Thoracic aorta (tissue), 2 donors: Measurements from ENCODE around the gene PPP1R13B. TPM values are rescaled to one million over a fixed set of nuclear protein-coding genes. Genes with fewer than 3 reads are reported as not detected.

ENCODE experiments used
- ATAC-seq: fragments of 150-250 bp; one replicate; pipeline ENCODE4 v1.8.0; 2017; ENCODE audit warnings: low read depth; ENCODE audit not compliant: insufficient number of reproducible peaks, low FRiP score
- DNase-seq: peaks from one replicate; pipeline ENCODE4 v3.0.0-alpha.2; 2020; ENCODE audit warnings: low spot score
- H3K27ac ChIP-seq, 2 donors: fragments of 200-600 bp; sonication (generic); 1 replicate in 1 of 2; 2 replicates in 1 of 2; pipeline ENCODE4 v1.5.1; 2016; ENCODE audit warnings: mild to moderate bottlenecking in 2 of 2, moderate library complexity in 2 of 2
- H3K27me3 ChIP-seq: fragments of 200-600 bp; sonication (generic); replicated peaks from 2 replicates; pipeline ENCODE4 v1.6.0; 2016; ENCODE audit warnings: mild to moderate bottlenecking; ENCODE audit not compliant: insufficient read depth
- H3K36me3 ChIP-seq: fragments of 200-600 bp; sonication (generic); one replicate; pipeline ENCODE4 v1.5.1; 2016
- H3K4me1 ChIP-seq, 2 donors: fragments of 200-600 bp; sonication (generic); 1 replicate in 1 of 2; 2 replicates in 1 of 2; pipeline versions ENCODE4 v1.5.1 to v1.6.0; 2016; ENCODE audit warnings: low read depth in 2 of 2, mild to moderate bottlenecking in 1 of 2; ENCODE audit not compliant: control insufficient read depth in 1 of 2
- H3K4me3 ChIP-seq: fragments of 200-600 bp; sonication (generic); 2 replicates; pipeline ENCODE4 v1.5.1; 2016; ENCODE audit warnings: mild to moderate bottlenecking
- H3K9me3 ChIP-seq: fragments of 200-600 bp; sonication (generic); 2 replicates; pipeline ENCODE4 v1.5.1; 2016
- total RNA-seq, 2 donors: library from RNA; depleted of rRNA; stranded (reverse); fragments of >200 nt; gene quantifications; one replicate each; pipeline versions ENCODE4 v1.1.0 to v1.2.3, GENCODE V29; 2016
- TF ChIP-seq, protein P1 (sequence below): fragments of 200-600 bp; sonication (generic); IDR thresholded peaks from one replicate; pipeline ENCODE4 v1.5.1; 2019; ENCODE audit warnings: antibody characterized with exemption

PPP1R13B gene
- total RNA-seq, 2 donors from 2014 or later, result 10.7 to 15.3 TPM

DNA sequence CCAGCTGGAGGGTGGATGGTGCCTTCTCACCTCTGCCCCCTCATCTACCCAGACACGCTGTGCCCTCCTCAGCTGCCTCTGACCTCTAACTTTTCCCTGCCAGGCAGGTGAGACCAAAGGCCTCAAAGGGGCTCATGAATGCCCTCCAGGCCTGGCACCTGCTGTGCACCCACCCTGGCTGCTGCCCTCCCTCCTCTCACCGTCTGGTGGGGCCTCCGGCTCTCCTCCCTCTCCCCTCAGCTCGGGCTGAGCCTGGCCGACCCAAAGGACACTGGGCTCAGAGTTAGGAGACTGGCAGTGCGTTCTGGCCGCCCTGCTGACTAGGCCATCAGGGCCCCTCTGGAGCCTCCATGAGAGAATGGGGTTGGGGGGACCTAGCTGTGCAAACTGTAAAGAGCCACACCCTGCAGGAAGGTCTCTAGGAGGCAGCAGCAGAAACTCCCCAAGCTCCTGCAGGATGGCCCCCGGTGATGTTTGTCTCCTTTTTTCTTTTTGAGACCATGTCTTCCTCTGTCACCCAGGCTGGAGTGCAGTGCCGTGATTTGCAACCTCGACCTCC is 40.3 kb upstream of the PPP1R13B start:
- TF ChIP-seq, protein P1, sequence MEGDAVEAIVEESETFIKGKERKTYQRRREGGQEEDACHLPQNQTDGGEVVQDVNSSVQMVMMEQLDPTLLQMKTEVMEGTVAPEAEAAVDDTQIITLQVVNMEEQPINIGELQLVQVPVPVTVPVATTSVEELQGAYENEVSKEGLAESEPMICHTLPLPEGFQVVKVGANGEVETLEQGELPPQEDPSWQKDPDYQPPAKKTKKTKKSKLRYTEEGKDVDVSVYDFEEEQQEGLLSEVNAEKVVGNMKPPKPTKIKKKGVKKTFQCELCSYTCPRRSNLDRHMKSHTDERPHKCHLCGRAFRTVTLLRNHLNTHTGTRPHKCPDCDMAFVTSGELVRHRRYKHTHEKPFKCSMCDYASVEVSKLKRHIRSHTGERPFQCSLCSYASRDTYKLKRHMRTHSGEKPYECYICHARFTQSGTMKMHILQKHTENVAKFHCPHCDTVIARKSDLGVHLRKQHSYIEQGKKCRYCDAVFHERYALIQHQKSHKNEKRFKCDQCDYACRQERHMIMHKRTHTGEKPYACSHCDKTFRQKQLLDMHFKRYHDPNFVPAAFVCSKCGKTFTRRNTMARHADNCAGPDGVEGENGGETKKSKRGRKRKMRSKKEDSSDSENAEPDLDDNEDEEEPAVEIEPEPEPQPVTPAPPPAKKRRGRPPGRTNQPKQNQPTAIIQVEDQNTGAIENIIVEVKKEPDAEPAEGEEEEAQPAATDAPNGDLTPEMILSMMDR, result no peak
- DNase-seq (no peak), ATAC-seq (no peak)
- Histone ChIP-seq H3K4me3 (no peak overlapping the region), H3K27me3 (no peaks in the 10 kb centered on the region), H3K9me3 (no peaks in the 10 kb centered on the region), H3K27ac (no peak overlapping the region), H3K4me1 (no peaks in the 10 kb centered on the region), H3K36me3 (no peaks in the 10 kb centered on the region)

- no peak overlapping the region for H3K27ac ChIP-seq
- H3K36me3 ChIP-seq, result no peaks in the 10 kb centered on the region
- no peaks in the 10 kb centered on the region for H3K9me3 ChIP-seq
- no peak for ATAC-seq
- no peaks in the 10 kb centered on the region for H3K27me3 ChIP-seq
- H3K4me3 ChIP-seq, result no peak overlapping the region
- TF ChIP-seq, protein P1, result no peak
- no peak for DNase-seq
- H3K4me1 ChIP-seq, result no peaks in the 10 kb centered on the region
Observed at GRCh38 chr14:103887170-103887501, 39.8 kb upstream of the PPP1R13B start.

- Histone ChIP-seq H3K36me3 (no peaks in the 10 kb centered on the region), H3K4me3 (no peak overlapping the region), H3K27ac (no peak overlapping the region), H3K4me1 (peaks cover 0 to 3% of the 10 kb centered on the region in 2 donors), H3K9me3 (no peaks in the 10 kb centered on the region), H3K27me3 (no peaks in the 10 kb centered on the region)
- ATAC-seq (no peak), DNase-seq (no peak)
- TF ChIP-seq, protein P1, result no peak
Observed at GRCh38 chr14:103886304-103887169, 39.2 kb upstream of the PPP1R13B start.

DNA sequence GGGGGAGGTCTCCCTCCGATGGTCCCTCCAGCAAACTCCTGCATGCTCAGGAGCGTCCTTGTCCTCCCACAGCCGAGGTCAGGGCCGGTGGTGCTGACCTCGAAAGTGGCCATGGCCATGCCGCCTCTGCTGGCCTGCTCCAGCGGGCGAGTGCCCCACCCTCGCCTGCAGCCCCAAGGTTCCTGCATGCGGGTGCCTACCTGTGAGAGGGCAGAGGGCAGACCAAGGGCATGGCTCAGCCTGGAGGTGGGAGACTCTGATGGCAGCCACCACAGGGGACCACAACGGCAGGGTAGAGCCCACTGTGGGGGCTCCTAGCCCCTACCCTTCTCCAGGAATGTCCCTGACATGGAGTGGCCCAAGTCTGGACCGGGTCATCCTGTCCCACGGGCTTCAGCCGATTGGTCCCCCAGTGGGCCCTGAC is 38.1 kb upstream of the PPP1R13B start:
- TF ChIP-seq, protein P1, result no peak
- ATAC-seq, result no peak
- H3K36me3 ChIP-seq, result no peaks in the 10 kb centered on the region
- no peak for DNase-seq
- H3K4me3 ChIP-seq, result no peak overlapping the region
- H3K9me3 ChIP-seq, result no peaks in the 10 kb centered on the region
- no peaks in the 10 kb centered on the region for H3K27me3 ChIP-seq
- H3K4me1 ChIP-seq, result peaks cover 7 to 14% of the 10 kb centered on the region in 2 donors
- no peak overlapping the region for H3K27ac ChIP-seq

DNA sequence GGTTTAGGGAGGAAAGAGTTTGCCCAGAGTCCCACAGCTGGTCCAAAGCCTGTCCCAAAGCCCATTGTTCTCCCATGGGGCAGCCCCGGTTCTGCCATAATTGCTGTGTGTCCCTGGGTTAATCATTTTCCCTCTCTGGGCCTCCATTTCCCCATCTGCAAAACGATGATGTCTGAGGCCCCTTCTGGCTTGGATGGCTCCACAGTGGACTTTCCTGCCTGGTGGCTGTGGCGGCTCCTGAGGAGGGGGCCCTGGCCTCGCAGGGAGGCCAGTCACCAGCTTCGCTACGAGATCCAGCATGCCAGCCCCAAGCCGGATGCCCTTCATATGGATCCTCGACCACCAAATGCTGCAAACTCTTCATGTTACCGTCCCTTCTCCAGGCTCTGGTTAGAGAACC is 37.5 kb upstream of the PPP1R13B start:
- Histone ChIP-seq H3K27ac (no peak overlapping the region), H3K36me3 (no peaks in the 10 kb centered on the region), H3K27me3 (no peaks in the 10 kb centered on the region), H3K9me3 (no peaks in the 10 kb centered on the region), H3K4me1 (peaks cover 12 to 20% of the 10 kb centered on the region in 2 donors), H3K4me3 (no peak overlapping the region)
- DNase-seq (no peak), ATAC-seq (no peak)
- TF ChIP-seq, protein P1, result no peak
